Vagina (tissue), 2 donors: ENCODE data around the gene VSIG4. TPM values are rescaled to one million over a fixed set of nuclear protein-coding genes. Genes with fewer than 3 reads are reported as not detected.

Experiments
- DNase-seq, 2 donors: peaks; one replicate each; pipeline ENCODE4 v3.0.0-alpha.2; 2017; ENCODE audit errors: extremely low spot score in 2 of 2
- H3K27ac ChIP-seq: fragments of 200-600 bp; sonication (generic); one replicate; pipeline ENCODE4 v1.5.1; 2019
- H3K27me3 ChIP-seq: fragments of 200-600 bp; sonication (generic); one replicate; pipeline ENCODE4 v1.5.1; 2019
- H3K36me3 ChIP-seq, 2 donors: fragments of 200-600 bp; sonication (generic); one replicate each; pipeline ENCODE4 v1.5.1; 2017 to 2019
- H3K4me1 ChIP-seq: fragments of 200-600 bp; sonication (generic); one replicate; pipeline ENCODE4 v1.5.1; 2019
- H3K4me3 ChIP-seq, 2 donors: fragments of 200-600 bp; sonication (generic); 1 replicate in 1 of 2; 2 replicates in 1 of 2; pipeline ENCODE4 v1.5.1; 2016 to 2019
- H3K9me3 ChIP-seq: fragments of 200-600 bp; sonication (generic); one replicate; pipeline ENCODE4 v1.5.1; 2019
- CTCF ChIP-seq, 3 experiments: fragments of 450-650 bp in 2 of 3; fragments of 200-600 bp in 1 of 3; sonication (generic) in 1 of 3; IDR thresholded peaks; one replicate each; pipeline ENCODE4 v1.5.1; 2017 to 2019; ENCODE audit warnings: antibody characterized with exemption in 3 of 3, mild to moderate bottlenecking in 2 of 3, moderate library complexity in 2 of 3
- POLR2A ChIP-seq, 2 donors: fragments of 450-650 bp; IDR thresholded peaks; one replicate each; pipeline ENCODE4 v1.6.1; 2017; ENCODE audit warnings: antibody characterized with exemption in 2 of 2, mild to moderate bottlenecking in 2 of 2, moderate library complexity in 2 of 2
- POLR2AphosphoS5 ChIP-seq, 2 donors: sonication (generic); formaldehyde crosslinking; IDR thresholded peaks; one replicate each; pipeline ENCODE4 v1.9.0; 2017; ENCODE audit warnings: antibody characterized with exemption in 2 of 2, mild to moderate bottlenecking in 2 of 2, low read depth in 1 of 2; ENCODE audit not compliant: insufficient read depth in 1 of 2
- intact Hi-C: fragments of 100-400 bp; cut with DNase I; formaldehyde crosslinking; loops from one replicate; pipeline ENCODE4 v1.15.1; 2023
- total RNA-seq: library from RNA; depleted of rRNA; stranded (reverse); fragments of >200 nt; gene quantifications from one replicate; pipeline ENCODE4 v1.2.3, GENCODE V29; 2016

The VSIG4 gene
- total RNA-seq, 1 donor from 2014 or later = 57.0 TPM

GRCh38 chrX:66015152-66015831, 24.6 kb downstream of the VSIG4 start:
- no peaks in the 10 kb centered on the region for H3K27me3 ChIP-seq
- H3K4me1 ChIP-seq = no peaks in the 10 kb centered on the region
- no peaks in the 10 kb centered on the region for H3K36me3 ChIP-seq
- no peaks in the 10 kb centered on the region for H3K9me3 ChIP-seq
- no peak overlapping the region for H3K27ac ChIP-seq
- no peak for TF ChIP-seq CTCF (IDR thresholded peaks at IDR 0.05)
- no peak for TF ChIP-seq POLR2A (IDR thresholded peaks at IDR 0.05)
- TF ChIP-seq POLR2AphosphoS5 (IDR thresholded peaks at IDR 0.05; ENCODE audit: insufficient read depth in 1 of 2, low read depth in 1 of 2) = no peak
- intact Hi-C loops = no loop called here
- H3K4me3 ChIP-seq = peak overlapping the region in 1 of 2 donors; percentile 20
- DNase-seq = no peak

GRCh38 chrX:66014556-66014955, 25.3 kb downstream of the VSIG4 start:
- H3K4me1 ChIP-seq = no peaks in the 10 kb centered on the region
- DNase-seq = no peak
- no peaks in the 10 kb centered on the region for H3K36me3 ChIP-seq
- no peak overlapping the region for H3K27ac ChIP-seq
- H3K4me3 ChIP-seq = no peak overlapping the region
- intact Hi-C loops = no loop called here
- no peaks in the 10 kb centered on the region for H3K9me3 ChIP-seq
- no peaks in the 10 kb centered on the region for H3K27me3 ChIP-seq
- no peak for TF ChIP-seq CTCF (IDR thresholded peaks at IDR 0.05)
- no peak for TF ChIP-seq POLR2AphosphoS5 (IDR thresholded peaks at IDR 0.05; ENCODE audit: insufficient read depth in 1 of 2, low read depth in 1 of 2)
- no peak for TF ChIP-seq POLR2A (IDR thresholded peaks at IDR 0.05)

- DNase-seq = no peak
- no peak for TF ChIP-seq POLR2A (IDR thresholded peaks at IDR 0.05)
- TF ChIP-seq CTCF (IDR thresholded peaks at IDR 0.05) = no peak
- no peak for TF ChIP-seq POLR2AphosphoS5 (IDR thresholded peaks at IDR 0.05; ENCODE audit: insufficient read depth in 1 of 2, low read depth in 1 of 2)
- H3K36me3 ChIP-seq = no peaks in the 10 kb centered on the region
- no peaks in the 10 kb centered on the region for H3K27me3 ChIP-seq
- H3K4me1 ChIP-seq = no peaks in the 10 kb centered on the region
- intact Hi-C loops = no loop called here
- no peak overlapping the region for H3K27ac ChIP-seq
- H3K9me3 ChIP-seq = no peaks in the 10 kb centered on the region
- no peak overlapping the region for H3K4me3 ChIP-seq
Measured at GRCh38 chrX:66014084-66014483, 25.8 kb downstream of the VSIG4 start.

- Histone ChIP-seq H3K4me3 (no peak overlapping the region), H3K27ac (no peak overlapping the region), H3K36me3 (no peaks in the 10 kb centered on the region), H3K9me3 (no peaks in the 10 kb centered on the region), H3K4me1 (no peaks in the 10 kb centered on the region), H3K27me3 (no peaks in the 10 kb centered on the region)
- no peak for DNase-seq
- TF ChIP-seq POLR2AphosphoS5 (IDR thresholded peaks at IDR 0.05; ENCODE audit: insufficient read depth in 1 of 2, low read depth in 1 of 2) (no peak), CTCF (IDR thresholded peaks at IDR 0.05) (no peak), POLR2A (IDR thresholded peaks at IDR 0.05) (no peak)
- intact Hi-C loops = no loop called here
Measured at GRCh38 chrX:66013194-66013816, 26.6 kb downstream of the VSIG4 start.

GRCh38 chrX:66012094-66012534, 27.8 kb downstream of the VSIG4 start:
- Histone ChIP-seq H3K4me1 (no peaks in the 10 kb centered on the region), H3K27me3 (no peaks in the 10 kb centered on the region), H3K27ac (no peak overlapping the region), H3K36me3 (no peaks in the 10 kb centered on the region), H3K9me3 (no peaks in the 10 kb centered on the region), H3K4me3 (no peak overlapping the region)
- intact Hi-C loops = no loop called here
- TF ChIP-seq POLR2AphosphoS5 (IDR thresholded peaks at IDR 0.05; ENCODE audit: insufficient read depth in 1 of 2, low read depth in 1 of 2) (no peak), CTCF (IDR thresholded peaks at IDR 0.05) (no peak), POLR2A (IDR thresholded peaks at IDR 0.05) (no peak)
- DNase-seq = no peak
